ENCODE measurements around the gene SIK1.
"Not testable (repeated sequence)": the region's sequence is repeated elsewhere in the genome, so short reads cannot be mapped to it uniquely, and the experiment has no call there.

- TF ChIP-seq, protein P1, sequence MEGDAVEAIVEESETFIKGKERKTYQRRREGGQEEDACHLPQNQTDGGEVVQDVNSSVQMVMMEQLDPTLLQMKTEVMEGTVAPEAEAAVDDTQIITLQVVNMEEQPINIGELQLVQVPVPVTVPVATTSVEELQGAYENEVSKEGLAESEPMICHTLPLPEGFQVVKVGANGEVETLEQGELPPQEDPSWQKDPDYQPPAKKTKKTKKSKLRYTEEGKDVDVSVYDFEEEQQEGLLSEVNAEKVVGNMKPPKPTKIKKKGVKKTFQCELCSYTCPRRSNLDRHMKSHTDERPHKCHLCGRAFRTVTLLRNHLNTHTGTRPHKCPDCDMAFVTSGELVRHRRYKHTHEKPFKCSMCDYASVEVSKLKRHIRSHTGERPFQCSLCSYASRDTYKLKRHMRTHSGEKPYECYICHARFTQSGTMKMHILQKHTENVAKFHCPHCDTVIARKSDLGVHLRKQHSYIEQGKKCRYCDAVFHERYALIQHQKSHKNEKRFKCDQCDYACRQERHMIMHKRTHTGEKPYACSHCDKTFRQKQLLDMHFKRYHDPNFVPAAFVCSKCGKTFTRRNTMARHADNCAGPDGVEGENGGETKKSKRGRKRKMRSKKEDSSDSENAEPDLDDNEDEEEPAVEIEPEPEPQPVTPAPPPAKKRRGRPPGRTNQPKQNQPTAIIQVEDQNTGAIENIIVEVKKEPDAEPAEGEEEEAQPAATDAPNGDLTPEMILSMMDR (IDR thresholded peaks at IDR 0.05): not testable (repeated sequence)
- not testable (repeated sequence) for TF ChIP-seq EZH2phosphoT487 (IDR thresholded peaks at IDR 0.05)
These were observed 12.6 kb upstream of the SIK1 start for GRCh38 chr21:43439316-43440075.

Measured in neural progenitor cell (in vitro differentiated cells).